ENCODE results near the gene RPN2.

The RPN2 gene

DNA sequence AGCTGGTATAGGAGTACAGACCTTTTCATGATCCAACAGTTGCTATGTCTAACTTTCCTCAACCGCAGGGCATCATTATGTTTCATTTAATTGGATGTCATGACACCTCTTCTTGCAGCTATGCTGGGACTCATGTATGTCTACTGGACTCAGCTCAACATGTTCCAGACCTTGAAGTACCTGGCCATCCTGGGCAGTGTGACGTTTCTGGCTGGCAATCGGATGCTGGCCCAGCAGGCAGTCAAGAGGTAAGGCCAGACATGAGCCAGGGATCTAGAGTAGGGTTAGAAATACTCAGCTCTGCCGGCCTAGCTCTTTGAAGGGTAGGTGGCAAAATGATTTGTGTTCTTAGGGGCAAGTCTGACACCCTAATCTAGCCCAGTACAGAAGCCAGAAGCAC, 57.3 kb downstream of the RPN2 start:
- in situ Hi-C loops (cut with HindIII; ENCODE audit: low sequenced_read_pairs), result no loop called here
- no peak overlapping the region for H3K4me3 ChIP-seq (ENCODE audit: low read depth, low read length)
- TF ChIP-seq, protein P1, sequence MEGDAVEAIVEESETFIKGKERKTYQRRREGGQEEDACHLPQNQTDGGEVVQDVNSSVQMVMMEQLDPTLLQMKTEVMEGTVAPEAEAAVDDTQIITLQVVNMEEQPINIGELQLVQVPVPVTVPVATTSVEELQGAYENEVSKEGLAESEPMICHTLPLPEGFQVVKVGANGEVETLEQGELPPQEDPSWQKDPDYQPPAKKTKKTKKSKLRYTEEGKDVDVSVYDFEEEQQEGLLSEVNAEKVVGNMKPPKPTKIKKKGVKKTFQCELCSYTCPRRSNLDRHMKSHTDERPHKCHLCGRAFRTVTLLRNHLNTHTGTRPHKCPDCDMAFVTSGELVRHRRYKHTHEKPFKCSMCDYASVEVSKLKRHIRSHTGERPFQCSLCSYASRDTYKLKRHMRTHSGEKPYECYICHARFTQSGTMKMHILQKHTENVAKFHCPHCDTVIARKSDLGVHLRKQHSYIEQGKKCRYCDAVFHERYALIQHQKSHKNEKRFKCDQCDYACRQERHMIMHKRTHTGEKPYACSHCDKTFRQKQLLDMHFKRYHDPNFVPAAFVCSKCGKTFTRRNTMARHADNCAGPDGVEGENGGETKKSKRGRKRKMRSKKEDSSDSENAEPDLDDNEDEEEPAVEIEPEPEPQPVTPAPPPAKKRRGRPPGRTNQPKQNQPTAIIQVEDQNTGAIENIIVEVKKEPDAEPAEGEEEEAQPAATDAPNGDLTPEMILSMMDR (IDR thresholded peaks at IDR 0.05; ENCODE audit: low read depth, low read length), result no peak
- no peak for DNase-seq (ENCODE audit: low read depth, low spot score)

DNA sequence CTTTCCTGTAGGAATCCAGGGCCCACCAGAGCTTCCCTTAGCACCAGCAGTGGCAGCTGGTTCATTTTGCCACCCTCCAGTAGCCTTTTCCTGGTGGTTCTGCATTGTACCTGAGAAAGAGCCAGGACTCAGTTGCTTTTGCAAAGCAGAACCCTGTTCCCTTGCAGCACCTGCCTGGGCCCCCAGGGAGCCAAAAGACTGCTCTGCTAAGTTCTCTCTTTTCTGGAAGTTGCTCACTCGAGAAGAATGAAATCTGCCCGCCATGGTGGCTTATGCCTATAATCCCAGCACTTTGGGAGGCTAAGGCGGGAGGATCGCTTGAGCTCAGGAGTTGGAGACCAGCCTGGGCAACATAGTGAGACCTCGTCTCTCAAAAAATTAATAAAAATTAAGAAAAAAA, 58.5 kb downstream of the RPN2 start:
- TF ChIP-seq, protein P1 (IDR thresholded peaks at IDR 0.05; ENCODE audit: low read depth, low read length), result no peak
- no peak for DNase-seq (ENCODE audit: low read depth, low spot score)
- H3K4me3 ChIP-seq (ENCODE audit: low read depth, low read length), result no peak overlapping the region
- in situ Hi-C loops (cut with HindIII; ENCODE audit: low sequenced_read_pairs), result no loop called here

DNA sequence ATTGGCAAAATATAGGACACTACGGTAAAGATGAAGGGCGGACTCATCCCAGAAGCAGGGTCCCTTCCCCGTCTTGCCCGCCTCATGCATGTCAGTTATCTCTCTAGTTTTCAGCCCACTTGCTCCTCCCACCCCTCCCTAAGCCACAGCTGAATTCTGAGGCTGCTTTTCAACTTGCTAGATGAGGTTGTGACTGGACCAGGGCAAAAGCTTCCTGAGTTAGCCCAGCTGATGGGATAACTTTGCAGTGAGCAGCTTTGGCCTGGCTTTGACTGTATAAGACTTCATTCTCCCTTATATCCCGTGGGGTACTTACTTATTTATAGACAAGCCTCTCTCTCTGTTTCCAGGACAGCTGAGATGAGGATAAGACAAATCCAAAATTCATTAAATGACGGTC, 59.3 kb downstream of the RPN2 start:
- TF ChIP-seq, protein P1 (IDR thresholded peaks at IDR 0.05; ENCODE audit: low read depth, low read length), result no peak
- no peak overlapping the region for H3K4me3 ChIP-seq (ENCODE audit: low read depth, low read length)
- DNase-seq (ENCODE audit: low read depth, low spot score), result no peak
- in situ Hi-C loops (cut with HindIII; ENCODE audit: low sequenced_read_pairs), result no loop called here

DNA sequence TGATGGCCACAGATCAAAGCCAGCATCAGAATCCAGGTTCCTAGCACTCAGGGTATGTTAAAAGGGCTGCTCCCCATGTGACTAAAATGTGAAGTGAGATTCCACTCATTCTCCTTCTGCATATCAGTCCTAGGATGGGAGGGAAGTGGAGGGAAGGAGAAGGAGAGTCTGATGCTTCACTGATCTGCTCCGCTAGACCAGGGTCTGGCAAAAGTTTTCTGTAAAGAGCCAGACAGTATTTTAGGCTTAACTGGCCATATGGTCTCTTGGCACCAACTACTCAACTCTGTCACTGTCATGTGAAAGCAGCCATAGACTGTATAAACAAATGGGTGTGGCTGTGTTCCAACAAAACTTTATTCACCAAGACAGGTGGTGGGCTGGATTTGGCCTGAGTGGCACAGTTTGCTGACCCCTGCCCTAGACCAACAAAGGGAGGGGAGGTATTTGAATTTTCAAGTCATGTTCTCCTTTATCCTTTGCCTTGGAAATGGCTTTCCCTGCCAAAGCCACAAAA, 59.9 kb downstream of the RPN2 start:
- DNase-seq (ENCODE audit: low read depth, low spot score), result peak; percentile 25
- in situ Hi-C loops (cut with HindIII; ENCODE audit: low sequenced_read_pairs), result no loop called here
- TF ChIP-seq, protein P1 (IDR thresholded peaks at IDR 0.05; ENCODE audit: low read depth, low read length), result no peak
- H3K4me3 ChIP-seq (ENCODE audit: low read depth, low read length), result no peak overlapping the region

DNA sequence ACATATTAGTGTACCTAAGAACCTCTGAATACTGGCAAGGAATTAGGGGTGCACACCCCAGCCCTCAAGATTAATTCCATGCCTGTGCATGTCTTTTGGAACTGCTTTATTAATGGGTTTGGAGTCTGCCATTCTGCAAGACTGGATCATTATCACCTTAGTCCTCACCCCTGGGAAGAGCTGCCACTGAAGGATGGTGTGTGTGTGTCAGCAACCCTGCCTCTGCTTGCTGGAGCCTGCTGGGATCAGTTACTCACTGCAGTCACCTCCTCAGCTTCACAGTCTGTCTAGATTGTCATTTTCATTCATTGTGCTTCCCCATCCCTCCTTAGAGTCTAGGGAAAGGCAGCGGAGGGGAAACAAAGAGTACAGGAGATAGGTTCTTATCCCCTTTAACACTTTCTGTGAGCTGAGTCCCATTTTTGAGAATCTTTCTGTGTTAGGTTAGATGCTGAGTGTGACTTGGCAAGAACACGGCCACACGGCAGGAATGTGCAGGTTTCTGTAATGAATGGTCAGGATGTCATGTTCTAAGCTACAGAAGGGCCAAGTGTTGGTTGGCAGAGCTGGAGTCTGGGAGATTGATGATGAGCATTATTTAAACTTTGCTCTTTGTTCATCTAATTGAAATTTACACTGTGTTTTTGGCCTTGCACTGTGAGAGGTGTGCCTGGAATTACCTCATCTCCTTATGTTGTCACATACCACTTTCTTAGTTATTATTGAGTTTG, 61.4 kb downstream of the RPN2 start:
- no peak overlapping the region for H3K4me3 ChIP-seq (ENCODE audit: low read depth, low read length)
- TF ChIP-seq, protein P1 (IDR thresholded peaks at IDR 0.05; ENCODE audit: low read depth, low read length), result no peak
- in situ Hi-C loops (cut with HindIII; ENCODE audit: low sequenced_read_pairs), result no loop called here
- DNase-seq (ENCODE audit: low read depth, low spot score), result no peak

DNA sequence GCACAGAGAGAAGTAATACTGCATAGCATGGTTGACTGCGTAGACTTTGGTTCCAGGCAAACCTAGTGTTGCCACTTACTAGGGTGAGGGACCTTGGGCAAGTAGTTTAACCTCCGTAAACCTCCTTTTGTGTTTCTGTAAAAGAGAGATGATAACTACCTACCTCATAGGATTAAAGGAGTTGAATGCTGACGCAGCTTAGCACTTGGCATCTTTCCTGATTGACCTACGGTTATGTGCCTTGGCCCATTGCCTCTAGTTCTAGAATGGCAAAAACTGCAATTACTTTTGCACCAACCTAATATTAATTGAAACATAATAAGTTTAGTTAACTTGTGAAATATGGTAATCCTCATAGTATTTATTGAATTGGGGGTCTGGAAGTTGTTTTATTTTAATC, 63.4 kb downstream of the RPN2 start:
- in situ Hi-C loops (cut with HindIII; ENCODE audit: low sequenced_read_pairs), result no loop called here
- TF ChIP-seq, protein P1 (IDR thresholded peaks at IDR 0.05; ENCODE audit: low read depth, low read length), result no peak
- no peak overlapping the region for H3K4me3 ChIP-seq (ENCODE audit: low read depth, low read length)
- no peak for DNase-seq (ENCODE audit: low read depth, low spot score)
